NCI-H748 treated with DMSO at 0.1 percent for 48 hours (cell line): ENCODE results near the gene NDUFV3.
A peak's percentile ranks its signal among the peaks of the same experiment; 100 is the strongest.
"Not testable (repeated sequence)": the region's sequence is repeated elsewhere in the genome, so short reads cannot be mapped to it uniquely, and the experiment has no call there.

Experiments
- DNase-seq: peaks from one replicate; lab custom pipeline; 2025; lab: John Stamatoyannopoulos, UW

Gene NDUFV3

DNA sequence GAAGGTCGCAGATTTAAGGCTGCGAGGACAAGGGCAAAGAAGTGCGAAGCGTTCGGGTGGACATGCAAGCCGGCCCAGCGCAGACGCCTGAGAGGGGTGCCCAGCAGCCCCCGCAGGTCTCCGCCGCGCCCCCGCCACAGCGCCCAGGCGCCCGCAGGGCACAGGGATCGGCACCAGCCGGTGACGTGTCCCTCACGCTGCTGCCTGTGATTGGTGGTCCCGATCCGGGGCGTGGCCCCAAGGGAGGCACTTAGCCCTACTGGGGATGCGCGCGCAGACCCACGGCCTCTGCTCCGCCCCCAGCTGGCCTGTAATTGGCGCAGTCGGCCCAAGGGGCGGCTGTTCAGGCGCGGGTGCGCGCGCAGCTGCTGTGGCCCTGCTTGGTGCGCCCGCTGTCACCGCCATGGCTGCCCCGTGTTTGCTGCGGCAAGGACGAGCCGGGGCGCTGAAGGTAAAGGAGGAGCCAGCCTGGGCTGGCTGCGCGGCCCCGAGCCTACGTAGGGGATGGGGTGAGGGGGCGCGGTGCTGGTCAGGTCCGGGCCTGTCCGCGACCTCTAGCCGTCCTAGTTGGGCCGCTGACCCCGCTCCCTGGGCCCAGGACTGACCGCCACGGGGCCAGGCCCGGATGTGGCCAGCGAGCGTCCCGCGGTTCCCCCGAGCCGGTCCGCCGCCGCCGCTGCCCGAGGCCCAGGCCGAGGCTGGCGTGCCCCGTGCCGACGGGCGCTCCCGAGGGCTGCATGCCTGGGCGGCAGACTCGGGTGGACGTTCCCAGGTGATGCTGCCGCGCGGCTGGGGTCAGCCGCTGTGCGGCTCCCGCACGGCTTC, at the start of gene NDUFV3:
TSS of gene NDUFV3 (plus strand) at position 379 of the 825 bp plus-strand sequence. CDS start at position 404, 25 bp downstream.
- DNase-seq = peak; percentile 92

DNA sequence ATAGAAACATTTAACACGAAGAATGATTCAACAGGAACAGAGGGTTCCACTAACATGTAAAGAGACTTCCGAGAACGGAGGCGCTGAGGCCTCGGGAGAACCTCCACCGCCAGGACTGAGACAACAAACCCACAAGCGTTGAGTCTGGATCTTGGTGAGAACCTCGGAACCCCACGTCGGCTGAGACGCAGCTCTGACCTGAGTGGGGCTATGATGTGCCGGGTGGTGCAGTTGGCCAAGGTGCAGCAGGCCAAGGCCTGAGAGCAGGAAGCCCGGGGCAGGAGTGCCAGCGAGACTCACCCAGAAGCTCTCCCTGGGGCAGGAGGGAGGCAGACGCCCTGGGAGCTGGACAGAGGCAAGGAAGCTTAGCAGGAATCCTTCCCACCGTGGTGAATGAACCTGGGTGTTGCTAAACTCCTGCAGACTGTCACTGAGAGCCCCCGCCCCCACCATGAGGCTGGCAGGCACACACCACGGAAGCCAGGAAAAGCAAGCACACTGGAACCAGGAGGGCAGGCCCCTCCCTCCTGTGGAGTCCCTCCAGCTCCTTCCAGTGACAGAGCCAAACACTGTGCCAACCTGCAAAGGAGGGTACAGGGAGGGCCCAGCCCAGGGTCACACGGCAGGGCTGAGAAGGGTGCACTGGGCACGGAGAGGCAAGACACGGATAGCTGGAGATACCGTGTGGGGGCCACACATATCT, 48.5 kb upstream of the NDUFV3 start:
- DNase-seq = no peak

DNA sequence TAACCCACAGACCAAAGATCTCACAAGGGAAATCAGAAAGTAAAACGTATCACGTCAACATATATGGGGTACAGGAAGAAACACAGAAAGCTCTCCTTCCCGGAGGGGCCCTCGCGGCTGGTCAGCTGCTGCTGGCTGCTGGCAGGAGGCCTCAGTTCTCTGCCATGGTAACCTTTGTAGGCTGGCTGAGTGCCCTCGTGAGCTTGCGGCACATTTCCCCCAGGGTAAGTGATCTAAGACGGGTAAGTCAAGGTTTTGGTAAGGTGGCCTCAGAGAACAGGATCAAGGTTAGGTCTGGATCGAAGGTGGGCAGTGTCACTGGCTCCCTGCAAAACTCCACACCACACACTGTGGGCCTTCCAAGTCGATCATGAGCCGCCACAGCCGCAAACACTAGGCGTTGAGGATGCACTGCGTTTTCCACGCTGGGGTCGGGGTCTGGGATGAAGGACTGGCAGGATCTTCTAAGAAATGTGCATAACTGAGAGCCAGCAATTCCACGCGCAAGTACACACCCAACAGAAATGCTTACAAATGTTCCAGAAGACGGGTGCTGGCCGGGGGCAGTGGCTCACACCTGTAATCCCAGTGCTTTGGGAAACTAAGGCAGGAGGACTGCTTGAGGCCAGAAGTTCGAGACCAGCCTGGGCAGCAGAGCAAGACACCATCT, 47.7 kb upstream of the NDUFV3 start:
- DNase-seq = no peak

DNA sequence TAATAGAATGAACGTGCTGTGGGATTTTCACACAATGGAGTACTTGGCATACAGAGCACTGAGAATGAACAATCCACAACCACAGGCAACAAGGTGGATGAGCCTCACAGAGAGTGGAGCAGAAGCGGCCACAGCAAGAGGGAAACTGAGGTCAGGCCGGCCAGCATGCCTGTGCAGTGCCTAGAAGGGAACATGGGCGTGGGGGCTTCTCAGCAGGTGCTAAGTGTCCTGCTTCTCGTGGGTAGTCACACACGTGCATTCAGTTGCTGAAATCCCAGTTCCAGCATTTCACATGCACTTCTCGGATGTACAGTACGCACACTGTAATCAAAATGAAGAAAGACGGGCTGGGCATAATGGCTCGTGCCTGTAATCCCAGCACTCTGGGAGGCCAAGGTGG, 46.9 kb upstream of the NDUFV3 start:
- no peak for DNase-seq

DNA sequence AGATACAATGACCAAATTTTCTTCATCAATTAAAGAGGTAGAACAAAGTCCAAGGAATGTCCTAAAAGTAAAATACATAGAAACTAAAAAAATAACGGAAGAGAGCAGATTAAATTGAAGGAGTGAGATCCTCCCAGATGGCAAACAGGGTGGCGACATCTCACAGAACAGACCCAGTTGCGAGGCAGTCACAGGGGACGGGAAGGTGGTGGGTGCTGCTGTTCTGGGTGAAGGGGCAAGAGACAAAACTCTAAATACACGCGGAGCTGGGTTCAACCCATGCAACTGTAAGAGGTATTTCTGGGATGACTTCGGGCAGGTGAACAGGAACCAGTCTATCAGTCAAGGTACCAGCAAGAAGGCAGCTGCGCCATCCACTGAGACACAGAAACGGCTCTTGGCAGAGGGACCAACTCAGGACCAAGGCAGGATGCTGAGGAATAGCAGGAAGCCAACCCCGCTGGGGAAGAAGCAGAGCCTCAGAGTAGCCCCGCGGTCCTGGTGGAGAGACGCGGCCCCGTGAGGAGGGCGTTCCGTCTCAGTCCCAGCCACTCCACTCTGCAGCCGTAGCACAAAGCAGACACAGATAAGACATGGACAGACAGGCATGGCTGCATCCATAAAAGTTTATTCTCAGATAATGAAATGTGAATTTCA, 45.9 kb upstream of the NDUFV3 start:
- DNase-seq = no peak

DNA sequence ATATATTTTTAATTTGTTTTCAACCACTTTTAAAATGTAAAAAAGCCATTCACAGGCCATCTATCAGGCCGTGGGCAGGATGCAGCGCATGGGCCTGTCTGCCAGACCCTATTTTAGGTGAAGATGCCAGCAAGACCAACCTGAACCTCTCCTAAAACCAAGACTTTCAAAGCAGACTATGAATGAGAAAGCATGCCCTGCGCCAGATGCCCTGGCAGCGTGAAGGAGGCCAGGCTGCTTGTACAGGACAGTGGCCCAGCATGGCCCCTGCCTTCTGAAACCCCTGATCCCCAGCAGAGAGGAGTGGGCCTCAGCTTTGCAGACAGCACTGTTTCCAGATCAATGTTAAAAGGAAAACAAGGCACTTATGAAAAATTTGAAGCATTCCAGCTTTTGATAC, 45.4 kb upstream of the NDUFV3 start:
- no peak for DNase-seq

DNA sequence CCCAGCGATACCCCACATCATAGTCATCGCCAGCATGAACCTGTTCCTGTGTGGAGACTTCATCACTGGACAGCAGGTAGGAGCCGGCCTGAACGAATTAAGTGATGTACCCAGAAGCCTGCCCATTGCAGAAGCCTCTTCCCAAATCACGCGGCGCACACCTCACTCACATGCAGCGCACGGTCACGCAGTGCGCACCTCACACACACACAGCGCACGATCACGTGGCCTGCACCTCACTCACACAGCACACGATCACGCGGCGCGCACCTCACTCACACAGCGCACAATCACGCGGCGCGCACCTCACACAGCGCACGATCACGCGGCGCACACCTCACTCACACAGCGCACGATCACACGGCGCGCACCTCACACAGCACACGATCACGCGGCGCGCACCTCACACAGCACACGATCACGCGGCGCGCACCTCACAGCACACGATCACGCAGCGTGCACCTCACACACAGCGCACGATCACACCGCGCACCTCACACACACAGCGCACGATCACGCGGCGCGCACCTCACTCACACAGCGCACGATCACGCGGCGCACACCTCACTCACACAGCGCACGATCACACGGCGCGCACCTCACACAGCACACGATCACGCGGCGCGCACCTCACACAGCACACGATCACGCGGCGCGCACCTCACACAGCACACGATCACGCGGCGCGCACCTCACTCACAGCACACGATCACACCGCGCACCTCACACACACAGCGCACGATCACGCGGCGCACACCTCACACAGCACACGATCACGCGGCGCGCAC, 44.8 kb upstream of the NDUFV3 start:
- DNase-seq = not testable (repeated sequence)

DNA sequence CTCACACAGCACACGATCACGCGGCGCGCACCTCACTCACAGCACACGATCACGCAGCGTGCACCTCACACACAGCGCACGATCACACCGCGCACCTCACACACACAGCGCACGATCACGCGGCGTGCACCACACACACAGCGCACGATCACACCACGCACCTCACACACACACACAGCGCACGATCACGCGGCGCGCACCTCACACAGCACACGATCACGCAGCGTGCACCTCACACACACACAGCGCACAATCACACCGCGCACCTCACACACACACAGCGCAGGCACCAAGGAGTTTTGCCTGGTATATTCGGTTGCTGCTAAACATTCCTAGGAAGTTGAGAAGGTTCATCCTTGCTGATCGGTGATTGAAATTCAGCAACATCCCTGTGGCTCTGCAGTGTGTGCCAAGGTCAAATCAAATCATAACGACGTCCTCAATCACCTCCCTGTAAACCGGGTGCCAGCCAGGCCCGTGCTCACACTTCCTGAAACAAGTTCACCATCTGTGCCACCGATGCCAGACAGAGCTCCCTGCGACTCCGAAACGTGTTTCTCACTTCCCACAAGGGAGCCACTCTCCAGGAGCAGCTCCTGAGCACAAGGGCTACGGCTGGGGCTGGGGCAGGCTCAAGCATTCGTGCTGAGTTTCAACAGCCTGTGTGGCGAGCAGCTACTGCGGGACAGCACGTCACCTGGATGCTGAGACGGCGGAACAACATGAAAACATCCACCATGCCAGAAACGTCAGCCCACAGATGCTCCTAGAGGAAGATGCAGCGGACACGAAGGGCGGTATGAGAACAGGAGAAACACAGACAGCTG, 44.0 kb upstream of the NDUFV3 start:
- no peak for DNase-seq

DNA sequence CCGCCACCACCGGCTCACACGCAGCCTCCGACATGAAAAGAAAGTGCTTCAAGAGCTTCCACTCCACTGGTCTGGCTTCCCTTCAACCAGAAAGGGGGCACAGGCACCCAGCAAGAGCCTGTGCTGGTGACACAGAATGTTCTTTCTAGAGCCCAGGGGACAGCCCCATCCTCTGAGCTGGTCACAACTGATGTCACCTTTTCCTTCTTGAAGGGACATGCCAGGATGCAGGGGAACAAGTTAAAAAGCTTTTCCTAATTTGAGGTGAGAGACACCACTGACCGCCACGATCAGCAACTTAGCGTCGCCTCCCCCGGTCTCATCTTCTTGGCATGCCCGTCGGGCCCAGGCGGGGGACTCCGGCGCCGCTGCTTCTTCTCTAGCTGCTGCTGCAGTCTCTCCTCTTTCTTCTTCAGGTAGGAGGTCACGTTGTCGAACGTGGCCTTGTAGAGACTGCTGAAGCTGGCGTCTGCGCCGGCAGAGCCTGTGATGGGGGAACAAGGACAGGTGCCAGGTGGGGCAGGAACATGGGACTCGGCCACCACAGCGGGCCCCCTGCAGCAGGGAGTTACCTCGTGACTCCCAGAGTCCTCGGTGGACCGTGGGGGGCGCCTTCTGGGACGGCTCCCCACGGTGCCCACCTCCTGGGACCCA, 43.2 kb upstream of the NDUFV3 start:
- no peak for DNase-seq

DNA sequence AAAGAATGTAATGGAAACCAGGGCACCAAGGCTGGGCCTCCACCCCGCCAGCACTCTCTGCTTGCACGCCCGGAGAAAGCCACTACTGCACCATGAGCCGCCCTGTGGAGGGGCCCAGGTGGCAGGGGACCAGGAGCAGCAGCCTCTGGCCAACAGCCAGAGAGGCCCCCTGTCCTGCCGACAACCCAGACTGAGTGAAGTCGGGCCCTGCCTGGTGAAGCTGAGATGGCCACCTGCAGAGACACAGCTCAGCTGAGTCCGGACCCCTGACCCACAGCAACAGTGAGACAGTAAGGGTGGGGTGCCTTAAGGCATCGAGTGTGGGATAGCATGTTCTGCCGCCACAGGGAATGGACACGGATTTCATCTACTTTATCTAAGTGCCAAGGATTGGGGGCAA, 42.6 kb upstream of the NDUFV3 start:
- no peak for DNase-seq

DNA sequence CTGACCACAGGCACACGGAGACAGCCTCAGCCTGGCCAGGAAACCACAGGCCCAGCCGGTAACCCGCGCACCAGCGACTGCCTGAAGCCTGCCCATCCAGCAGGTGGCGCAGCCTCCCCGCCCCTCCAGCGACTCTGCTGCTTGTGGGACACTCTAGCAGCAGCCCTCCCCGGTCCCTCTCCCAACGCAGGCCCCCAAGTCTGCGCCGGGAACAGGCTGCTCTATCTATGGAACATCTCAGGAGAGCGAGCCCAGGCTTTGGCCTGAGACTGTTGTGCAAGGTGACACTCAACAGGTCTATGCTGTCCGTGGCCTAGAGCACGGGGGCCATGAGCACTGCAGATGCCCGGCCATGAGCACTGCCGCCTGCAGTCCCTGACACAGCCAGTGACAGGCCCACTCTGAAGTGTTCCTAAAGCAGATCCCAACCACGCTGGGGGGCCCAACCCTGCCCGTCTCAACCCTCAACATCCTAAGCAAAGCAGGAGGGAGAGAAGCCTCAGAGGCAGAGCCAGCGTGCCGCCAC, 42.2 kb upstream of the NDUFV3 start:
- no peak for DNase-seq

DNA sequence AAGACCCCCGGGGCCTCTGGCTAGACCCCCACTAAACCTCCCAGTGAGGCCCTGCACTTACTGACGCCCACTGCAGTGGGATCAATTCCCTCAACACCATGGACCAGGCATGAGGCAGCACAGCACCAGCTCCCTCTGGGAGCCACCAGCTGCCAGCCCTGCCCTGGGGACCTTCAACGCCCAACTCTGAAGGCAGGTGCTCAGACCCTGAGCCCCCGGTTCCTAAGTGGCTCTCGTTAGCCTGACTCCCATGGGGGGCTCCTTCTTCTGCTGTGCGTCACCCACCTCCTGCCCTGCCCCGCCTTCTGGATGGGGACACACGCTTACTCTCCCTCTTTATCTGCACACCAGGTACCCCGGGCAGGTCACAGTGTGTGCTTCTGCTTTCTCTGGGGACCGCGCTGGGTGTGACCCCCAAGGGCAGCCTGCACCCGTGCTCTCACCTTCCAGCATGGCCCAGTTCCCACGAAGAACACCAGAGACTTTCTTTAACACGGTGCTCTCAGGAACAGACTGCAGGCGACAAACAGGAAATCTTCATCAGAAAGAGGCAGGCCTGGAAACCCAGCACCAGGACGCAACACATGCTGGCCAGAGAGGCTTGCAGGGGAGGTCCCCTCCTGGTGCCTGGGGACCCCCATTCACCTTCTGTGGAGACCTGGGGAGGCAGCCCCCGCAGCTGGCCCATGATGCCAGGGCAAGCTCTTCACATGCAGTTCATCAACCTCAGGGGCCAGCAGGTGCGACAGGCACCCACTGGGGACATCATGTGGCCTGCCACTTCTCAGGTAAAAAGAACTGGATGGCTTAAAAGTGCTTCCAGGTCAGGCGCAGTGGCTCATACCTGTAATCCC, 41.1 kb upstream of the NDUFV3 start:
- no peak for DNase-seq

DNA sequence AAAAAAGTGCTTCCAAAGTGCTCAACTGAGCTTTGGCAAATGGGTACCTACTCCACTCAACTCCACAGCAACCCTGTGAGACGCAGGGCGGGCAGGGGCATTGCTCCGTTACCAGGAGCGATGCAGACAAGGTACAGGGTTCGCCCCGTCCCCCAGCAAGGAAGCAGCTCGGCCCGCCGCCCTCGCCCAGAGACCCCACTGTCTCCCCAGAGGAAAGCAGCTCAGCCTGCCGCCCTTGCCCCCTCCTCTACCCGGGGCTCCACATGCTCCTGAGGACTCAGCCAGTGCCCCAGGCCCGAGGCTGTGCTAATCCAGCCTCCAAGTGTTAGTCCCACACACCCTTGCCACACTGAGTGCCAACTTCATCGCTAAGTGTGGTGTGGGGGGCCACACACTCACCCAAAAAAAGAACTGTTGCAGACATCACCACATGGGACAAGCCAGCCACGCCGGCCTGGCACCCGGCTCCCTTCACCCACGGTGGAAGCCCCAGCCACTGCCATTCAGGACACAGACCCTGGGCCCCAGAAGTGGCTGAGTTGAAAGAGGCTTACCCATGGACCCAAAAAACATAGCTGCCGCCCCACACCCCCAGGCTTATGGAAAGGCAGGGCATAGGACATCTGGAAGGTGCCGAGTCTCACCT, 40.1 kb upstream of the NDUFV3 start:
- DNase-seq = no peak

DNA sequence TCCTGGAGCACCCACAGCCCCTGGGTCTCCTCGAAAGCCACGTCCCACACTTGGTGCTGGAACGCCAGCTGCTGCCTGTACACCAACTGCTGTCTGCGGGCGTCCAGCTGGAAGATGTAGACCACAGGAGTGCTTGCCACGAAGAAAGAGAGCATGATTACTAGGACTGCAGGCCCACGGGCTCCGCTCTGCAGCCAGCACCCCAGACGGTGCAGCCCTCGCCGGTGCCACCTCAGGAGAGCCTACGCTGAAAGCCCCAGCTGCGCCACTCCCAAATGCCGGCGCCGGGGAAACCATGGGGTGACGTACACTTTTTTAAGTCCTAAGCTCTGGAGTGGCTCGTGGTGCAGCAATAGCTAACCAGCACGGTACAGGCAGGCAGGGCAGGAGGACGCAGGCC, 39.5 kb upstream of the NDUFV3 start:
- no peak for DNase-seq

DNA sequence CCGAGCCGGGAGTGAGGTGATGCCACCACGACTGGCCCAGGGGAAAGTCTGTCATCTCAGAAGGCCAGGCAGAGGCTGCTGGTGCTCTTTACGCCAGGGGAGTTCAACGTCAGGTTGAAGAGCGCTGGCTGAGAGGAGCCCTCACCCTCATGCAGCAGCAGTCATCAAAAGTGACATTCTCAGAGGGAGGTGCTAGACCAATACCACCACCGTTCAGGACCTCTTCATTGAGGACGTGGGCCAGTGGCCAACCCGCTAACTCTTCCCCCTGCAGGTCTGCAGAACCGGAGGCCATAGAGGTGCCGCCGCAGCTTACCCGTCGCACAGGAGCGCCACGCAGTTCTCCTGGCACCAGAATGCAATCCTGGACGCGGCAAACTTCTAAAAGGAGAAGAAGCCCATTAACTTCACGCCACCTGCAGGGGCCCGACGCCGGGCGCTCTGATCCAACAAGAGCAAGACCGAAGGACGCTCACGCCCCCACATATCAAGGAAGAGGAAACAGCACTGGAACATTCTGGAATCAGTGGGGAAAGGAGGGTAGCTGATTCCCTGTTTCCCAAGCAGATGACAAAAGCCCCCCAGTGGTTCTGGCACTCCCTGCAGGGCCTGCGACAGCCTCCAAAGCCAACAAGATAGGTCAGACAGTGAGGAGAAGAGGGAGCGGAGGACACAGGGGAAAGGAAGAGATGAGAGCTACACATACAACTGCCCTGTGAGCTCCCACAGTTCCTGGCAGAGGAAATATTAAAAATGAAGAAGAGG, 38.7 kb upstream of the NDUFV3 start:
- no peak for DNase-seq

DNA sequence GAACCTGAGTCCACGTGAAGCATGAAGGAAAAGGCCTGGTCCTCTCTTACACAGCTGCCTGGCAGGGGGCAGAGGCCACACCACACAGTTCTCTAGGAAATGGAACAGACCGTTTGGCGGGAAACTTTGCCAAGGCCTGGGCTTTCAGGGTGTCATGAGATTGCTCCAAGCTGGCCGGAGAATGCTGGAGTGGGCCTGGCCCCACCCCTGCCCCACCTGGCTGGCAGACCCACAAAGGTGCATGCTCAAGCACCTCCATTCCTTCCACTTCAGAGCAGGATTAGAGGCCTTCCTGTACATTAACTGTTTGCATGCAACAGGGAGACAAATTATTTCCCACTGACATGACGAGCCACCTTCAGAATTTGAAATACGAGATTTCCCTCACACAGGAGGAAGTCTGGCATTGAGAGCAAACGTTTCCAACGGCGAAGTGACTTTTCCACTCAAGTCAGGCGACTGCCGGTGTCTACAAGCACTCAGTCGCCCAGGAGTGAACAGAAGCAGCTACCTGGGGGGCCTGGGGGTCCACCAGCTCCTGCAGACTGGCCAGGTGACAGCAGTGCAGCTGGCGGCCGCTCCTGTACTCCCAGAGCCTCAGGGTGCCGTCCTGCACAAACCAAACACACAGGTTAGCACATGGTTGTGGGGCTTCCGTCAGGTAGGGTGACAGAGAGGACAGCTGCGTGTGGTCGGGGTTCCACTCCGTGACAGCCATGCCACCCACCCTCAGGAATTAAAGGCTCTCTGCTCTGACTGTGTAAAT, 37.8 kb upstream of the NDUFV3 start:
- no peak for DNase-seq

DNA sequence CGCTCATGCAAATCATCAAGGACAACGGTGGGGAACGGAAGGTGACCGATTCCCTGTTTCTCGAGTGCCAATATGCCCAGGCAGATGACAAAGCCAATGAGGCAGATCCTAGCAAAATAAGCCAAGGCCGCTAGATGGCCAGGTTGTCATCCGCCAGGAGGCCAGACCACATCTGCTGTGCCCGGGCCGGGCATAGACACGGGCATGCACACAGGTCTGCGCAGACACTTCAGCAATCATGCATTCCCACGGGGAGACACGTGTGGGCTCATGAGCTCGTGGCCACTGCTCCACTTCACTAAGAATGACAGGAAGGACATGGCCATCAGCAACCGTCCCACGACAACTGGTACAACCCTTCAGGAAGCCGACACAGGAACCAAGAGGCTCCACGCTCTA, 37.2 kb upstream of the NDUFV3 start:
- DNase-seq = no peak
